Spleen (tissue), 7 donors: ENCODE measurements around the gene TBC1D2.
"Not testable (repeated sequence)": the region's sequence is repeated elsewhere in the genome, so short reads cannot be mapped to it uniquely, and the experiment has no call there.

Experiments used
- POLR2A ChIP-seq, 3 donors: fragments of 450-650 bp; IDR thresholded peaks; one replicate each; pipeline ENCODE4 v1.5.1; 2017; ENCODE audit warnings: antibody characterized with exemption in 3 of 3, mild to moderate bottlenecking in 1 of 3
- TF ChIP-seq, protein P1 (sequence below), 11 experiments: fragments of 200-600 bp in 7 of 11; fragments of 450-650 bp in 4 of 11; sonication (generic) in 4 of 11; IDR thresholded peaks in 8 of 11; conservative IDR thresholded peaks in 3 of 11; 1 replicate in 7 of 11; 2 replicates in 4 of 11; pipeline versions ENCODE4 v1.4.0 to v1.8.0; 2016 to 2021; ENCODE audit warnings: antibody characterized with exemption in 11 of 11, inconsistent platforms in 4 of 11, mild to moderate bottlenecking in 1 of 11
- donor health status: DM: no; HTN: no; CAD: no; lungs with moderate emphysema.
- donor health status: DM: no; HTN: no; CAD: no.
- donor health status: DM: no; HTN: no; CAD: no.

DNA sequence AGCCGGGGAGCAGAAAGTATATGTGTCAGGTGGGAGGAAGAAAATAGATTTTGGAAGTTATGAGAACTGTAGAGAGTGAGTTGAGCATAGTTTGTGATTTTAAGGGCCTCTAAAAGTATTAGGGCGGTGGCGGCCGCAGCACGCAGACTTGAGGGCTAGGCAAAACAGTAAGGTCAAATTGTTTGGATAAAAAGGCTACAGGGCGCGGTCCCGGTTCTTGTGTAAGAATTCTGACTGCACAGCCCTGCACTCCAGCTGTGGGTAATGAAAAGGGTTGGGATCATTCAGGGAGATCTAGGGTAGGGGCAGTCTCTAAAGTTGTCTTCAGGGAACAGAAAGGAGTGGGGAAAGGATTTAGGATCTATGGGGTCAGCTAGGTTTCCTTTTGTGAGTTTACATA is 12.1 kb upstream of the TBC1D2 start:
- TF ChIP-seq, protein P1, sequence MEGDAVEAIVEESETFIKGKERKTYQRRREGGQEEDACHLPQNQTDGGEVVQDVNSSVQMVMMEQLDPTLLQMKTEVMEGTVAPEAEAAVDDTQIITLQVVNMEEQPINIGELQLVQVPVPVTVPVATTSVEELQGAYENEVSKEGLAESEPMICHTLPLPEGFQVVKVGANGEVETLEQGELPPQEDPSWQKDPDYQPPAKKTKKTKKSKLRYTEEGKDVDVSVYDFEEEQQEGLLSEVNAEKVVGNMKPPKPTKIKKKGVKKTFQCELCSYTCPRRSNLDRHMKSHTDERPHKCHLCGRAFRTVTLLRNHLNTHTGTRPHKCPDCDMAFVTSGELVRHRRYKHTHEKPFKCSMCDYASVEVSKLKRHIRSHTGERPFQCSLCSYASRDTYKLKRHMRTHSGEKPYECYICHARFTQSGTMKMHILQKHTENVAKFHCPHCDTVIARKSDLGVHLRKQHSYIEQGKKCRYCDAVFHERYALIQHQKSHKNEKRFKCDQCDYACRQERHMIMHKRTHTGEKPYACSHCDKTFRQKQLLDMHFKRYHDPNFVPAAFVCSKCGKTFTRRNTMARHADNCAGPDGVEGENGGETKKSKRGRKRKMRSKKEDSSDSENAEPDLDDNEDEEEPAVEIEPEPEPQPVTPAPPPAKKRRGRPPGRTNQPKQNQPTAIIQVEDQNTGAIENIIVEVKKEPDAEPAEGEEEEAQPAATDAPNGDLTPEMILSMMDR (IDR thresholded peaks at IDR 0.05 in 8 of 11, conservative IDR thresholded peaks at IDR 0.05 in 3 of 11): not testable (repeated sequence)
- TF ChIP-seq POLR2A (IDR thresholded peaks at IDR 0.05): not testable (repeated sequence)
